ENCODE measurements around the gene TAS2R30. TPM values are rescaled to one million over a fixed set of nuclear protein-coding genes. Genes with fewer than 3 reads are reported as not detected.

The TAS2R30 gene
- polyA plus RNA-seq, 1 donor from 2014 or later: 0.53 TPM

- Histone ChIP-seq H3K4me3 (ENCODE audit: low read length) (no peak overlapping the region), H4K20me1 (ENCODE audit: insufficient read depth) (no peaks in the 10 kb centered on the region), H3K9ac (ENCODE audit: low read length) (no peak overlapping the region), H3K79me2 (replicated peaks; ENCODE audit: insufficient read depth, low read length) (no peaks in the 10 kb centered on the region), H3K9me2 (ENCODE audit: insufficient read depth, low read length) (no peaks in the 10 kb centered on the region), H3K36me3 (ENCODE audit: insufficient read depth, low read length) (no peaks in the 10 kb centered on the region), H3F3A (ENCODE audit: insufficient read depth, low read length, poor library complexity, severe bottlenecking) (no peaks in the 10 kb centered on the region), H2AFZ (ENCODE audit: low read depth, low read length) (no peak overlapping the region), H3K9me3 (ENCODE audit: low read length) (no peaks in the 10 kb centered on the region), H3K27me3 (ENCODE audit: insufficient read depth, low read depth, low read length) (no peaks in the 10 kb centered on the region), H3K4me2 (ENCODE audit: low read length) (no peak overlapping the region), H3K27ac (ENCODE audit: low read length) (no peak overlapping the region)
- TF ChIP-seq MXI1 (conservative IDR thresholded peaks at IDR 0.05; ENCODE audit: poor library complexity, severe bottlenecking) (no peak), EP300 (conservative IDR thresholded peaks at IDR 0.05; ENCODE audit: poor library complexity, severe bottlenecking) (no peak), TAF1 (IDR thresholded peaks at IDR 0.05; ENCODE audit: low read depth) (no peak), REST (IDR thresholded peaks at IDR 0.05; ENCODE audit: borderline replicate concordance) (no peak), SMC3 (conservative IDR thresholded peaks at IDR 0.05; ENCODE audit: poor library complexity) (no peak), EZH2 (IDR thresholded peaks at IDR 0.05; ENCODE audit: borderline replicate concordance, insufficient read depth, low read length, poor library complexity, severe bottlenecking) (no peak), RAD21 (conservative IDR thresholded peaks at IDR 0.05) (no peak), POLR2AphosphoS5 (IDR thresholded peaks at IDR 0.05) (no peak)
- TF ChIP-seq, protein P1, sequence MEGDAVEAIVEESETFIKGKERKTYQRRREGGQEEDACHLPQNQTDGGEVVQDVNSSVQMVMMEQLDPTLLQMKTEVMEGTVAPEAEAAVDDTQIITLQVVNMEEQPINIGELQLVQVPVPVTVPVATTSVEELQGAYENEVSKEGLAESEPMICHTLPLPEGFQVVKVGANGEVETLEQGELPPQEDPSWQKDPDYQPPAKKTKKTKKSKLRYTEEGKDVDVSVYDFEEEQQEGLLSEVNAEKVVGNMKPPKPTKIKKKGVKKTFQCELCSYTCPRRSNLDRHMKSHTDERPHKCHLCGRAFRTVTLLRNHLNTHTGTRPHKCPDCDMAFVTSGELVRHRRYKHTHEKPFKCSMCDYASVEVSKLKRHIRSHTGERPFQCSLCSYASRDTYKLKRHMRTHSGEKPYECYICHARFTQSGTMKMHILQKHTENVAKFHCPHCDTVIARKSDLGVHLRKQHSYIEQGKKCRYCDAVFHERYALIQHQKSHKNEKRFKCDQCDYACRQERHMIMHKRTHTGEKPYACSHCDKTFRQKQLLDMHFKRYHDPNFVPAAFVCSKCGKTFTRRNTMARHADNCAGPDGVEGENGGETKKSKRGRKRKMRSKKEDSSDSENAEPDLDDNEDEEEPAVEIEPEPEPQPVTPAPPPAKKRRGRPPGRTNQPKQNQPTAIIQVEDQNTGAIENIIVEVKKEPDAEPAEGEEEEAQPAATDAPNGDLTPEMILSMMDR (IDR thresholded peaks at IDR 0.05; ENCODE audit: poor library complexity, severe bottlenecking): no peak
These were observed 48.1 kb upstream of the TAS2R30 start for GRCh38 chr12:11182529-11182928.

GRCh38 chr12:11178250-11178649, 43.8 kb upstream of the TAS2R30 start:
- Histone ChIP-seq H3K79me2 (replicated peaks; ENCODE audit: insufficient read depth, low read length) (peaks cover 19% of the 10 kb centered on the region), H3K36me3 (ENCODE audit: insufficient read depth, low read length) (no peaks in the 10 kb centered on the region), H3K4me2 (ENCODE audit: low read length) (no peak overlapping the region), H3K27me3 (ENCODE audit: insufficient read depth, low read depth, low read length) (no peaks in the 10 kb centered on the region), H3K27ac (ENCODE audit: low read length) (no peak overlapping the region), H4K20me1 (ENCODE audit: insufficient read depth) (no peaks in the 10 kb centered on the region), H3K9ac (ENCODE audit: low read length) (no peak overlapping the region), H2AFZ (ENCODE audit: low read depth, low read length) (no peak overlapping the region), H3K9me2 (ENCODE audit: insufficient read depth, low read length) (no peaks in the 10 kb centered on the region), H3K9me3 (ENCODE audit: low read length) (no peaks in the 10 kb centered on the region), H3K4me3 (ENCODE audit: low read length) (no peak overlapping the region), H3F3A (ENCODE audit: insufficient read depth, low read length, poor library complexity, severe bottlenecking) (no peaks in the 10 kb centered on the region)
- TF ChIP-seq MXI1 (conservative IDR thresholded peaks at IDR 0.05; ENCODE audit: poor library complexity, severe bottlenecking) (no peak), RAD21 (conservative IDR thresholded peaks at IDR 0.05) (no peak)

GRCh38 chr12:11174022-11174421, 39.6 kb upstream of the TAS2R30 start:
- peaks cover 48% of the 10 kb centered on the region for H3K79me2 ChIP-seq (replicated peaks; ENCODE audit: insufficient read depth, low read length)
- H3K9me3 ChIP-seq (ENCODE audit: low read length): no peaks in the 10 kb centered on the region
- H3K9me2 ChIP-seq (ENCODE audit: insufficient read depth, low read length): no peaks in the 10 kb centered on the region
- H4K20me1 ChIP-seq (ENCODE audit: insufficient read depth): no peaks in the 10 kb centered on the region
- TF ChIP-seq RAD21 (conservative IDR thresholded peaks at IDR 0.05): no peak
- TF ChIP-seq, protein P1 (IDR thresholded peaks at IDR 0.05; ENCODE audit: poor library complexity, severe bottlenecking): no peak
- no peak for TF ChIP-seq MXI1 (conservative IDR thresholded peaks at IDR 0.05; ENCODE audit: poor library complexity, severe bottlenecking)
- no peak for TF ChIP-seq TAF1 (IDR thresholded peaks at IDR 0.05; ENCODE audit: low read depth)
- no peak for TF ChIP-seq SMC3 (conservative IDR thresholded peaks at IDR 0.05; ENCODE audit: poor library complexity)
- no peak for TF ChIP-seq REST (IDR thresholded peaks at IDR 0.05; ENCODE audit: borderline replicate concordance)
- TF ChIP-seq POLR2AphosphoS5 (IDR thresholded peaks at IDR 0.05): no peak
- TF ChIP-seq EP300 (conservative IDR thresholded peaks at IDR 0.05; ENCODE audit: poor library complexity, severe bottlenecking): no peak
- TF ChIP-seq EZH2 (IDR thresholded peaks at IDR 0.05; ENCODE audit: borderline replicate concordance, insufficient read depth, low read length, poor library complexity, severe bottlenecking): no peak
- H3K4me3 ChIP-seq (ENCODE audit: low read length): peak overlapping the region; percentile 19
- H3K4me2 ChIP-seq (ENCODE audit: low read length): no peak overlapping the region
- no peak overlapping the region for H3K9ac ChIP-seq (ENCODE audit: low read length)
- no peaks in the 10 kb centered on the region for H3F3A ChIP-seq (ENCODE audit: insufficient read depth, low read length, poor library complexity, severe bottlenecking)
- no peak overlapping the region for H3K27ac ChIP-seq (ENCODE audit: low read length)
- H3K27me3 ChIP-seq (ENCODE audit: insufficient read depth, low read depth, low read length): no peaks in the 10 kb centered on the region
- no peak overlapping the region for H2AFZ ChIP-seq (ENCODE audit: low read depth, low read length)
- H3K36me3 ChIP-seq (ENCODE audit: insufficient read depth, low read length): no peaks in the 10 kb centered on the region
